Measurements from ENCODE around the gene ZNF669.

ZNF669 gene

DNA sequence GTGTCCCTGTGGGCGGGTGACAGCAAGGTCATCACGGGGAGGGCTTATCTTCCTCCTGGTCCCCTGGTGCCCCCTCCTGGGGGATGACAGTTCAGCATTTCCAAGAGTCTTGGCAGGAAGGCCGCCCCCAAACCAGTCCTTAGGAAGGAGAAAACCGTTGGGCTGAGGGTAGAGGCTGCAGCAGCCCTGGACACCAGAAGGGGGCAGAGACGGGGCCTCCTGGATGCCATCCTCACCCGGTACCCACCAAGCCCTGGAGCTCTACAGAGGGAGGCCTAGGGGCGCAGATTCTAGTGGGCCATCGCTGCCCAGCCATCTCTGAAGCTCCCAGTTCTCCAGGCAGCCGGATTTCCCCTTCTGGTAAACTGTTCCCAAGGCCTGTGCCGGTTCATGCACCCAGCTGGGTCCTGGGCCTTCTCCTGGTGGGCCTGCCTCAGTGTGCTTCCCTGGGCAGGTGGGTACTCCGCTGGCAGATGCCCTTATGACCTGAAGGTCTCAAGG is 14.8 kb upstream of the ZNF669 start:
- H3K4me1 ChIP-seq (ENCODE audit: insufficient read depth, low read length), result no peaks in the 10 kb centered on the region

DNA sequence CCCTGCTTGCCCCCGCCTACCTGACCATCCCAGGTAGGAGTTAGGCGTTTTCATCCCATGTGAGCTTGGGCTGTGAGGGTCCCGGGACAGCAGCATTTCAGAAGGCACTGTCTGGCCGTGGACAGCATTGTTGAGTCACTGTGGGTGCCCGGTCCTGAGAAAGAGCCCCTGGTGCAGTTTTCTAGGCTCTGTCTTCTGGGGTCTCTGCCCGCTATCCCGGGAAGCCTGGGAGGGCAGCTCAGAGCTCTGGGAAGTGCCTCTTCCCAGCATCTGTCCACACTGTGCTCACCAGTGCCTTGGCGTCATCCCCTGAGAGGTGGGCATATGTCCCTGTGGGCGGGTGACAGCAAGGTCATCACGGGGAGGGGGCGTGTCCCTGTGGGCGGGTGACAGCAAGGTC is 11.4 kb upstream of the ZNF669 start:
- no peak overlapping the region for H3K4me3 ChIP-seq (ENCODE audit: low read length)
- no peaks in the 10 kb centered on the region for H3K36me3 ChIP-seq (ENCODE audit: insufficient read depth, low read length)
- peaks cover 6% of the 10 kb centered on the region for H3K4me1 ChIP-seq (ENCODE audit: insufficient read depth, low read length)
- no peaks in the 10 kb centered on the region for H3K27me3 ChIP-seq (ENCODE audit: insufficient read depth, low read length)
- no peak overlapping the region for H2AFZ ChIP-seq (ENCODE audit: low read depth, low read length)
- no peaks in the 10 kb centered on the region for H3K9me3 ChIP-seq (ENCODE audit: low read length)

More for the DNA sequence above, 14.8 kb upstream of the ZNF669 start:
- Histone ChIP-seq H3K36me3 (ENCODE audit: insufficient read depth, low read length) (no peaks in the 10 kb centered on the region), H3K4me3 (ENCODE audit: low read length) (no peak overlapping the region), H3K9me3 (ENCODE audit: low read length) (peaks cover 3% of the 10 kb centered on the region), H2AFZ (ENCODE audit: low read depth, low read length) (no peak overlapping the region), H3K27me3 (ENCODE audit: insufficient read depth, low read length) (no peaks in the 10 kb centered on the region)

DNA sequence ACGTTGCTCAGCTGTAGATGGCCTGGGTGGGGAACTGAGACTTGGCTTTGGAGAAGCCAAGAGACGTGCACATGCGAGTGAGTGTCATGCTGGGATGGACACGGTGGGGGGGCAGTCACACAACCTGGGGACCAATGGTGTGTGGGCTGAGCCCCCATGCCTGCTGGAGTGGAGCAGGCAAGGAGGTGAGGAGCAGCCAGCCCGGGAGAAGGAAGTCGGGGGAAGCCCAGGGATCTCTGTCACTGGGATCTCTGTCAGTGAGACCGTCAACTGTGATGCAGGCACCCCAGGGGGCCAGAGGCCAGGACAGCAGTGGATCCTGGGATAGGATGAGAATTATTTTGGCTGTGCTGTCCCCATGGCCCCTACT is 11.0 kb upstream of the ZNF669 start:
- H3K27me3 ChIP-seq (ENCODE audit: insufficient read depth, low read length), result no peaks in the 10 kb centered on the region
- H3K4me3 ChIP-seq (ENCODE audit: low read length), result no peak overlapping the region
- H3K9me3 ChIP-seq (ENCODE audit: low read length), result no peaks in the 10 kb centered on the region
- H3K4me1 ChIP-seq (ENCODE audit: insufficient read depth, low read length), result peaks cover 6% of the 10 kb centered on the region
- H3K36me3 ChIP-seq (ENCODE audit: insufficient read depth, low read length), result no peaks in the 10 kb centered on the region
- H2AFZ ChIP-seq (ENCODE audit: low read depth, low read length), result no peak overlapping the region

DNA sequence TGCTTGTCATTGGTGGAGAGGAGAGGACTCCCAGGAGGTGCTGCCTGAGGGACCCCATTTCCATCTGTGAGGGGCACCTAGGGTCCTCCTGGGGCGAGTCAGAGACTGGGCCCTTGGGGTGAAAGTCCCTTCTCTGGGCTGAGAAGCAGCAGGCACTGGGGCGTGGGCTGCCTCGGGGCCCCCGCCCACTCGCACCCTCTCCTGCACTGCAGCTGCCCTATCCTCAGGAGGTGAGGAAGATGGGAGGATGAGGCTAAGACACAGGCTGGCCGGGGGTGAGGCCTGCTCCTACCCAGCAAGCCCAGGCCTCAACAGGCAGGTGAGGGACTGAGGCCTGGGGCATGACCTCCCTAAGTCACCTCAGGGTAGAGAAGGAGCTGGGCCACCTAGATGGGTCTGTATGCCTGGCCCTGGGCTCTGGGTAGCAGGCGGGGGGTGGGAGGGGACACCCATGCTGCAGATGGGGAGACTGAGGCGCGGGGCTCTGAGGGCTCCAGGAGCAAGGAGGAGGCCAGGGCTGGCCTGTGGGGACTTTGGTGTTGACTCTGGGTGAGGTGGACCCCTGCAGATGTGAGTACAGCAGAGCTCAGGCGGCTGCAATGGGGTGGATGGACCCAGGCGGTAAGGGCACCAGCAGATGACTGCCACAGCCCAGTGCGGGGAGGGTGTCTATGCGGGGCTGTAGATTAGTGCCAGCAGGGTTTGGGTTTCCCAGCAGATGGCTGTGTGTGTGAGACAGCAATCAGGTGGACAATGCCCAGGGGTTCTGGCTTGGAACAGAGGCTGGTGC is 10.4 kb upstream of the ZNF669 start:
- H3K36me3 ChIP-seq (ENCODE audit: insufficient read depth, low read length), result no peaks in the 10 kb centered on the region
- H3K27me3 ChIP-seq (ENCODE audit: insufficient read depth, low read length), result no peaks in the 10 kb centered on the region
- H3K9me3 ChIP-seq (ENCODE audit: low read length), result no peaks in the 10 kb centered on the region
- peaks cover 6% of the 10 kb centered on the region for H3K4me1 ChIP-seq (ENCODE audit: insufficient read depth, low read length)
- no peak overlapping the region for H3K4me3 ChIP-seq (ENCODE audit: low read length)
- H2AFZ ChIP-seq (ENCODE audit: low read depth, low read length), result no peak overlapping the region

DNA sequence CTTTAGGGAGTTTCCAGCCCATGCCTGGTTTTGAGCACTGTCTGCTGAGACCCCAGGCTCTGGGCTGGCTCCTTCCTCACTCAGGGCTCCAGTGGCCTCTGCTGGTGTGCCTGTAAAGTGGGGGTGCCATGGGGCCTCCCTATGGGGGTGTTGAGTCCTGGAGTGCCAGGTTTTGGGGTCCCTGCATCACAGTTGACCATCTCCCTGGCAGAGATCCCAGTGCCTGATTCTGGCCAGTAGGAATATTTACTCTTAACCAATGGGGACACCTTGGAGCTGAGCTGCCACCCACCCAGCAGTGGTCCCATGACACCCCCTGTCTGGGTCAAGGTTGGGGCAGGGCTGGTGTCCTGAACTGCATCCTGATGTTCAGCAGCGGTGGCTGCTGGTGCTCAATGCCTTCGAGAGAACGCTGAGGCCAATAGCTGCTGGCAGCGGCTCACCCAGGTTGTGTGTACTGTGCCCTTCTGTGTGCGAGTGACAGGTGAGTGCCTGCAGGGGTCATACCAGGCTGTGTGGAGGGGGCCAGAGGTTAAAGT is 9.6 kb upstream of the ZNF669 start:
- no peaks in the 10 kb centered on the region for H3K27me3 ChIP-seq (ENCODE audit: insufficient read depth, low read length)
- no peaks in the 10 kb centered on the region for H3K36me3 ChIP-seq (ENCODE audit: insufficient read depth, low read length)
- no peak overlapping the region for H2AFZ ChIP-seq (ENCODE audit: low read depth, low read length)
- peaks cover 6% of the 10 kb centered on the region for H3K4me1 ChIP-seq (ENCODE audit: insufficient read depth, low read length)
- no peaks in the 10 kb centered on the region for H3K9me3 ChIP-seq (ENCODE audit: low read length)
- H3K4me3 ChIP-seq (ENCODE audit: low read length), result no peak overlapping the region

DNA sequence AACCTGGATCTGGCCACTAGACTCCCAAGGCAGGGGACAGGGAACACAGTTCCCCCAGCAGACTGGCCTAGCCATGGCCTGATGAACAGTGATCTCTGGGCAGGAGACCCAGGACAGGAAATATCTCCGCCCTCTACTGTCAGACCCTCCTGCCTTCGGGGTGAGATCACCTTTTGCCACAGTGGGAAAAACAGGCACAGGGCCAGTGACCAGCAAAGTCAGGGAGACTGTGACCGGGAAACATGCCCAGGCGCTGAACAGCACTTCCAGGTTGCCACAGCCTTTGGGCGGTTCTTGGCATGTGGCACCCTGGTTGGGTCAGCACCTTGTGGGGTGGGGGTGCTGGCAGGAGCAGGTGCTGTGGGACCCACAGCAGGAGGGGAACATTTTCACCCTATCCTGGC is 8.9 kb upstream of the ZNF669 start:
- Histone ChIP-seq H2AFZ (ENCODE audit: low read depth, low read length) (no peak overlapping the region), H3K36me3 (ENCODE audit: insufficient read depth, low read length) (no peaks in the 10 kb centered on the region)

DNA sequence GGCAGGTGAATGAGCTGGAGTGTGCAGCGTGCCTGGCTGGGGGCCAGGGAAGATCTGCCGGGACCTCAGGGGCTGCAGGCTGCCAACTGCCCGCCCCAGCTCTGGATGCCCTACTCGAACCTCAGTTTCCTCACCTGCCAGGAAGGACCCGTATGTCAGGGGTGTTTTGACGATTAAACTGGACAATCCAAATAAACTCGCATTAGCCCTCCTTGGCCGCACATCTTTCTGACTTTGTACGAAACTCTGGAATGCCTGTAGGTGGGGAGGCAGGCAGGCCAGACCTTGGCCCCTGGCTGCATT is 8.3 kb upstream of the ZNF669 start:
- Histone ChIP-seq H2AFZ (ENCODE audit: low read depth, low read length) (peak overlapping the region; percentile 98), H3K4me1 (ENCODE audit: insufficient read depth, low read length) (peaks cover 6% of the 10 kb centered on the region), H3K9me3 (ENCODE audit: low read length) (no peaks in the 10 kb centered on the region), H3K4me3 (ENCODE audit: low read length) (peak overlapping the region; percentile 54), H3K36me3 (ENCODE audit: insufficient read depth, low read length) (no peaks in the 10 kb centered on the region), H3K27me3 (ENCODE audit: insufficient read depth, low read length) (no peaks in the 10 kb centered on the region)

More for the DNA sequence above, 8.9 kb upstream of the ZNF669 start:
- no peaks in the 10 kb centered on the region for H3K9me3 ChIP-seq (ENCODE audit: low read length)
- peaks cover 6% of the 10 kb centered on the region for H3K4me1 ChIP-seq (ENCODE audit: insufficient read depth, low read length)
- no peaks in the 10 kb centered on the region for H3K27me3 ChIP-seq (ENCODE audit: insufficient read depth, low read length)
- no peak overlapping the region for H3K4me3 ChIP-seq (ENCODE audit: low read length)

DNA sequence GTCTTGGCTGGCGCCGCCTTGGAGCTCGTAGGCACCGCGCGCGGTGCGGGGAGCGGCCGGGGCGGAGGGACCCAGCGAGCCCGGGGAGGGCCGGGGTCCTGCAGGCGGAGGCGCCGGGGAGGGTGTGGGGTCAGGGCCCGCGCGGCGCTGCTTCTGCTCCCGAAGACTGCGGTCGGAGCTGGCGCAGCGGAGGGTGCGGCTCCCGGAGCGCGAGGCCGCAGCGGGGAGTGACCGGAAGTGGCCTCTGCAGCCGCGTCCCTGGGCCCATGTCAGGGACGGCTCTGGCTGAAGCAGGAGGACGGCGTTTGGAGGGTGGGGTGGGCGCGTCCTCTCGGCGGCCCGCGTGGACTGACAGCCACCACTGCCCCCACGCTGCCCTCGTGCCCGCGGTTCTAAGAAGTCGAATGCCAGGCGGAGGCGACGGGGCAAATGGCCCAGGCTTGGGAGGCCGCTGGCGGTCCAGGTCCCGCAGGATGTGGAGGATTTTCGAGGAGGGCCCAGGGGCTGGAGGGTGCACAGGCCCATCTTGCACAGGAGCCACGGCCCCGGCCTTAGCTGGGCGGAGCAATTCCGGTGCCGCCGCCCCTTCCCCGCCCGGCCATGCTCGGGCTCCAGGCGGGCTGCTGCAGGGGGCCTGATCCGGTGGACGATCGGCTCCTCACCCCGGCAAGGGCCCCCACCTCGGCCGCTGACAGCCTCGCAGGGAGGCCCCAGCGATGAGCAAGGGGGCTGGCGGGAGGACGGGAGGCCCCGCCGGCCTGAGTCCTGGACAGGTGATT is 7.7 kb upstream of the ZNF669 start:
- peak overlapping the region; percentile 54 for H3K4me3 ChIP-seq (ENCODE audit: low read length)
- no peaks in the 10 kb centered on the region for H3K27me3 ChIP-seq (ENCODE audit: insufficient read depth, low read length)
- peak overlapping the region; percentile 98 for H2AFZ ChIP-seq (ENCODE audit: low read depth, low read length)
- no peaks in the 10 kb centered on the region for H3K36me3 ChIP-seq (ENCODE audit: insufficient read depth, low read length)
- H3K9me3 ChIP-seq (ENCODE audit: low read length), result no peaks in the 10 kb centered on the region
- H3K4me1 ChIP-seq (ENCODE audit: insufficient read depth, low read length), result peaks cover 6% of the 10 kb centered on the region

DNA sequence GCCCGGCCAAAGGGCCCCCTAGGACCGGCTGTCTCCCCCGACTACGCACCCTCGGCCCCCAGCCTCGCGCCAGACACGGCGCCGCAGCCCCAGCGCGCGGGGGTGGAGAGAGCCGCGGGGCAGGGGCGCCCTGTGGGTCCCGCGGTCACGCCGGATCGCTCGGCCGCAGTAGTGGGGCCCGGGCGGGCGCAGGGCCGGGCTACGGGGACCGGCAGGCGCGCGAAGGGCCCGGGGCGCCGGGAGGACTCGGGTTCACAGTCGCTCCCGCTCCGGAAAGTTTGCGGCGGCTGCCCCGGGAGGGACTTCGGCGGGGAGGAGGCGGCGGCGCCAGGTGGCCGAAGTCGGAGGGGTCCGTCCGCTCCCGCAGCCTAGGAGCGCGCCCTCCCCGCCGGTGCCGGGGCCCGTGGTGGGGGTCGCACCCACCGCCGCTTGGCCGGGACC is 7.1 kb upstream of the ZNF669 start:
- Histone ChIP-seq H3K27me3 (ENCODE audit: insufficient read depth, low read length) (no peaks in the 10 kb centered on the region), H3K9me3 (ENCODE audit: low read length) (peaks cover 1% of the 10 kb centered on the region), H3K4me3 (ENCODE audit: low read length) (peak overlapping the region; percentile 54), H2AFZ (ENCODE audit: low read depth, low read length) (peak overlapping the region; percentile 98), H3K36me3 (ENCODE audit: insufficient read depth, low read length) (no peaks in the 10 kb centered on the region), H3K4me1 (ENCODE audit: insufficient read depth, low read length) (peaks cover 6% of the 10 kb centered on the region)

DNA sequence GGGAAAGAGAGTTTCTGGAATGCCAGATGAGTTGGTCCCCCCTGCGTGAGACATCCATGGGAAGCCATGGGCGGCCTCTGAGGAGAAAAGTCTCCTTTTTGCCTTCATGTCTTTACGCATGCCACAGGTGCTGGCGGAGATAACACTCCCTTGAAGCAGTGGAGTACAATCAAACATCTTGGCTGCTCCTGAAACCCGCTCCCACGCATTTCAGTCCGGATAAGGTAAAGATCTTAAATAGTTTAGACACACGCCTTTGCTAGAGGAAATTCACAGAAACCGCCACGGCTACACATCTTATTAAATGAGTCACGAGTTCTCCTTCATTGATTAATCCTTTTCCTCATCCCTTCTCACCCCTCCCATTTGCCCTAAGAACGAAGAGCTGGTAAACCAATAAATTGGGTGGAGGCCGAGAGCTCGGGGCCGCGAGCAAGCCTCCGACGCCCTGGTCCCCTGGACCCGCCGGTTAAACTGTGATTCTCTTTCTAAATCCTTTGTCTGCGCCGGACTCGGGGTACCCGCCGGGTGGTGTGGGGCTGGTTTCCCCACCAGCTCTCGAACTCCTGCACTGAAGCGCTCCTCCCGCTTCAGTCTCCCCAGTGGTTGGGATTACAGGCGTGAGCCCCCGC is 6.6 kb upstream of the ZNF669 start:
- no peaks in the 10 kb centered on the region for H3K36me3 ChIP-seq (ENCODE audit: insufficient read depth, low read length)
- peak overlapping the region; percentile 54 for H3K4me3 ChIP-seq (ENCODE audit: low read length)

DNA sequence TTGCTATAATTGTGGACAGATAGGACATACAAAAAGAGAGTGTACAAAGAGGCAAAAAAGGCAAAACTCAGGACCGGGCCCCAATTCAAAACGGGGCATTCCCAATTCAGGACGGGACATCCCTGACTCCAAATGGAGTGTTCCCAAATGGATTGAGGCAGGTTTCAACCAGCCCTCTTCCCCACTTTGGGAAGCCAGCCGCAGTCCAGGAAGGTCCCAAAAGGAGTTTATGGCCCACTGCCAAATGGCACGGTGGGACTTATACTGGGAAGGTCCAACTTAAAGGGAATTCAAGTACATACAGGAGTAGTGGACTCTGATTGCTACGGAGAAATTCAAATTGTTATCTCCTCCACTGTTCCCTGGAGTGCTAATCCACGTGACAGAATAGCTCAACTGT is 3.5 kb upstream of the ZNF669 start:
- Histone ChIP-seq H3K9me3 (ENCODE audit: low read length) (peaks cover 3% of the 10 kb centered on the region), H3K4me1 (ENCODE audit: insufficient read depth, low read length) (peaks cover 14% of the 10 kb centered on the region), H3K27me3 (ENCODE audit: insufficient read depth, low read length) (no peaks in the 10 kb centered on the region), H2AFZ (ENCODE audit: low read depth, low read length) (no peak overlapping the region), H3K36me3 (ENCODE audit: insufficient read depth, low read length) (no peaks in the 10 kb centered on the region), H3K4me3 (ENCODE audit: low read length) (no peak overlapping the region)

More for the DNA sequence above, 6.6 kb upstream of the ZNF669 start:
- no peaks in the 10 kb centered on the region for H3K27me3 ChIP-seq (ENCODE audit: insufficient read depth, low read length)
- H3K4me1 ChIP-seq (ENCODE audit: insufficient read depth, low read length), result peaks cover 6% of the 10 kb centered on the region
- H3K9me3 ChIP-seq (ENCODE audit: low read length), result peaks cover 1% of the 10 kb centered on the region
- H2AFZ ChIP-seq (ENCODE audit: low read depth, low read length), result peak overlapping the region; percentile 98

DNA sequence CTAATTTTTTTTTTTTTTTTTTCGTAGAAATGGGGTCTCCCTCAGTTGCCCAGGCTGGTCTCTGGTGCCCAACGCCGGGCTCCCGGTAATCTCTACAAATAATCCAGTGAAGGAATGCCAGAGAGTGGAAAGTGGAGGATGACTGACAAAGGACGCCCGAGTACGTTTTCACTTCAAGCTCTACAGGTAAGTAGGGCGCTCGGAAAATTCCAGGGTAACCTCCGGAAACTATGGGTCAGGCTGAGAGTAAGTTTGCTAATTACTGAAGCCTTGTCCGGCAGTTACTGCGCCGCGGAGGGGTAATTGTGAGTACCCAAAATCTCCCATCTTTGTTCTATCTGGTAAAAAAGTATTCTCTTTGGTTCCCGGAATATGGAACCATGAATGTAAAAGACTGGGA is 1.8 kb upstream of the ZNF669 start:
- H3K4me1 ChIP-seq (ENCODE audit: insufficient read depth, low read length), result peaks cover 8% of the 10 kb centered on the region
- peaks cover 15% of the 10 kb centered on the region for H3K9me3 ChIP-seq (ENCODE audit: low read length)
- H3K36me3 ChIP-seq (ENCODE audit: insufficient read depth, low read length), result peaks cover 17% of the 10 kb centered on the region
- no peak overlapping the region for H2AFZ ChIP-seq (ENCODE audit: low read depth, low read length)
- H3K4me3 ChIP-seq (ENCODE audit: low read length), result no peak overlapping the region
- no peaks in the 10 kb centered on the region for H3K27me3 ChIP-seq (ENCODE audit: insufficient read depth, low read length)

DNA sequence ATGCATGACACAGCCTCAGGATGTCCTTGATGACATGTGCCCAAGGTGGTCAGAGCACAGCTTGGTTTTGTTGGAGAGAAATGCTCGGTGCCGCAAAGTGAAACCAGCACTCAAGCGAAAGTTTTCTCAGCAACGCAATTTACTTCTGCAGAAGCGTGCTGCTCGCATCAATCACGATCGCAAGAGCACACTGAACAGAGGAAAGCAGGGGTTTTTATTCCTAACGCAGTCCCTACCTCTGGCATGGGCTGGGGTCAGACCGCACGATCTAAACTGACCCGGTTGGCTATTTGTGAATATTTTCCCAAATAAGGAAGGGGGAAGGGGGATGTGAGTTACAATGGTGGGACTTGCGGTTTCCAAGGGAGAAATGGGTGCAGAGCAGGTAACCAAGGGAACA is 809 bp upstream of the ZNF669 start:
- H3K27me3 ChIP-seq (ENCODE audit: insufficient read depth, low read length), result no peaks in the 10 kb centered on the region
- H3K4me3 ChIP-seq (ENCODE audit: low read length), result peak overlapping the region; percentile 96
- peaks cover 24% of the 10 kb centered on the region for H3K9me3 ChIP-seq (ENCODE audit: low read length)
- H3K36me3 ChIP-seq (ENCODE audit: insufficient read depth, low read length), result peaks cover 26% of the 10 kb centered on the region
- H3K4me1 ChIP-seq (ENCODE audit: insufficient read depth, low read length), result peaks cover 8% of the 10 kb centered on the region
- H2AFZ ChIP-seq (ENCODE audit: low read depth, low read length), result no peak overlapping the region

Measured in neuron (in vitro differentiated cells).